NB4 (cell line): ENCODE measurements around the gene NTN1.

ENCODE experiments used
- CTCF ChIP-seq: IDR thresholded peaks from one replicate; pipeline ENCODE4 v1.5.1; 2012; ENCODE audit warnings: low read depth, low read length
- MAX ChIP-seq: IDR thresholded peaks from 2 replicates; pipeline ENCODE4 v1.6.1; 2011; ENCODE audit warnings: low read depth, low read length
- MYC ChIP-seq: IDR thresholded peaks from 2 replicates; pipeline ENCODE4 v1.6.1; 2011; ENCODE audit warnings: low read depth, low read length
- POLR2A ChIP-seq: IDR thresholded peaks from 2 replicates; pipeline ENCODE4 v1.6.1; 2011; ENCODE audit warnings: mild to moderate bottlenecking; ENCODE audit not compliant: insufficient read length; ENCODE audit errors: extremely low read depth

GRCh38 chr17:9144502-9145249 lies 123.4 kb downstream of the NTN1 start:
- TF ChIP-seq CTCF (no peak), MYC (no peak), POLR2A (no peak), MAX (no peak)
